Chondrocyte (in vitro differentiated cells): ENCODE measurements around the gene SSU72. TPM values are rescaled to one million over a fixed set of nuclear protein-coding genes. Genes with fewer than 3 reads are reported as not detected.

Experiments used
- DNase-seq: peaks from one replicate; pipeline ENCODE4 v3.0.0; 2021; ENCODE audit warnings: mixed read lengths, low spot score
- H3K27ac Mint-ChIP-seq: one replicate; pipeline ENCODE4 v1.8.0; 2021; ENCODE audit warnings: mild to moderate bottlenecking, moderate library complexity, mixed read lengths; ENCODE audit not compliant: unreplicated experiment
- H3K27me3 Mint-ChIP-seq: 2 replicates; pipeline ENCODE4 v1.8.0; 2021; ENCODE audit warnings: low read depth, mixed read lengths
- H3K36me3 Mint-ChIP-seq: 2 replicates; pipeline ENCODE4 v1.8.0; 2021; ENCODE audit warnings: low read depth, mixed read lengths
- H3K4me1 Mint-ChIP-seq: 2 replicates; pipeline ENCODE4 v1.8.0; 2021; ENCODE audit warnings: low read depth, mild to moderate bottlenecking, mixed read lengths
- H3K4me3 Mint-ChIP-seq: one replicate; pipeline ENCODE4 v1.8.0; 2021; ENCODE audit warnings: mild to moderate bottlenecking, moderate library complexity, mixed read lengths; ENCODE audit not compliant: unreplicated experiment
- H3K9me3 Mint-ChIP-seq: 2 replicates; pipeline ENCODE4 v1.8.0; 2021; ENCODE audit warnings: low read depth, mixed read lengths
- total RNA-seq: library from RNA; stranded (reverse); gene quantifications from 3 replicates; pipeline ENCODE4 v1.2.1, GENCODE V29; 2021
- TF ChIP-seq, protein P1 (sequence below): fragments of 200-600 bp; sonication (generic); IDR thresholded peaks from 2 replicates; pipeline ENCODE4 v1.5.0; 2021; ENCODE audit warnings: antibody characterized with exemption, mild to moderate bottlenecking, moderate library complexity

Gene SSU72
- total RNA-seq, 1 donor from 2014 or later, result 99.7 TPM

DNA sequence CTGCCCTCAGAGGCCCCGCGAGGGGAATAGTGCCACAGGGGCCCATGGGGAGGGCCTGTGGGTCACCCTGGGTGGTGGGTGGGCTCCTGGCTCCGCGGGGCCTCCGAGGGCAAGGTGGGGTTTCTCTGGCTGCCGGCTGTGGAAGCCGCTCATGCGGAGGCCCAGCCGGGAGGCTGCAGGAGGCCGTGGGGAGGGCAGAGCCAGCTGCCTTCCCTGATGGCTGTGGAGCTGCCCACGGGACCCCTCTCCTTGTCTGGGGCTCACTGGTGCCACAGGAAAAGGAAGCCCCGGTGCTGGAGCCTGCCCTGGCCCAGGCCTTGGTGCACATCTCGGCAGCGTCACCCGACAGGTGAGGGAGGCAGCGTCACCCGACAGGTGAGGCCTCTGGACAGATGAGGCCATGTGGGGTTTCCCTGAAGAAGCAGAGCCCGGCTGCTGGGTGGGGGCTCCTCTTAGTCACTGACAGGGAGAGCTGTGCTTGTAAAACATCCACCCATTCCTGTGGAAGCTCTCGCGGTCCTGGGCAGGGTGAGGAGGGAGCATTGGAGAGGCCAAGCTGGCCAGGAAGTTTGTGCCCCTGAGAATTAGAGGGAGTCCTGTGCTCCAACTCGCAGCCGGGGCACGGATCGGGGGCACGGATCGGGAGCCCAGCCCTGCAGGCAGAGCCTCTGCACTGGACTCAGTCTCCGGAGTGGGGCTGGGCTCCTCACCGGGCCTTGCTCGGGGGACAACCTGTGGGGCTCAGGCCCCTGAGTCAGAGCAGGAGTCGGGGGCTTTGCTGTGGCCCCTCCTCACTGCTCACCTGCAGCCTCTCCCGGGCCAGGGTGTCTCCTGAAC, 46.7 kb upstream of the SSU72 start:
- Mint-ChIP-seq H3K4me1 (peaks cover 16% of the 10 kb centered on the region), H3K9me3 (no peaks in the 10 kb centered on the region), H3K27me3 (no peaks in the 10 kb centered on the region), H3K27ac (no peak overlapping the region), H3K4me3 (no peak overlapping the region), H3K36me3 (peaks cover 1% of the 10 kb centered on the region)
- DNase-seq, result no peak
- TF ChIP-seq, protein P1, sequence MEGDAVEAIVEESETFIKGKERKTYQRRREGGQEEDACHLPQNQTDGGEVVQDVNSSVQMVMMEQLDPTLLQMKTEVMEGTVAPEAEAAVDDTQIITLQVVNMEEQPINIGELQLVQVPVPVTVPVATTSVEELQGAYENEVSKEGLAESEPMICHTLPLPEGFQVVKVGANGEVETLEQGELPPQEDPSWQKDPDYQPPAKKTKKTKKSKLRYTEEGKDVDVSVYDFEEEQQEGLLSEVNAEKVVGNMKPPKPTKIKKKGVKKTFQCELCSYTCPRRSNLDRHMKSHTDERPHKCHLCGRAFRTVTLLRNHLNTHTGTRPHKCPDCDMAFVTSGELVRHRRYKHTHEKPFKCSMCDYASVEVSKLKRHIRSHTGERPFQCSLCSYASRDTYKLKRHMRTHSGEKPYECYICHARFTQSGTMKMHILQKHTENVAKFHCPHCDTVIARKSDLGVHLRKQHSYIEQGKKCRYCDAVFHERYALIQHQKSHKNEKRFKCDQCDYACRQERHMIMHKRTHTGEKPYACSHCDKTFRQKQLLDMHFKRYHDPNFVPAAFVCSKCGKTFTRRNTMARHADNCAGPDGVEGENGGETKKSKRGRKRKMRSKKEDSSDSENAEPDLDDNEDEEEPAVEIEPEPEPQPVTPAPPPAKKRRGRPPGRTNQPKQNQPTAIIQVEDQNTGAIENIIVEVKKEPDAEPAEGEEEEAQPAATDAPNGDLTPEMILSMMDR, result no peak

DNA sequence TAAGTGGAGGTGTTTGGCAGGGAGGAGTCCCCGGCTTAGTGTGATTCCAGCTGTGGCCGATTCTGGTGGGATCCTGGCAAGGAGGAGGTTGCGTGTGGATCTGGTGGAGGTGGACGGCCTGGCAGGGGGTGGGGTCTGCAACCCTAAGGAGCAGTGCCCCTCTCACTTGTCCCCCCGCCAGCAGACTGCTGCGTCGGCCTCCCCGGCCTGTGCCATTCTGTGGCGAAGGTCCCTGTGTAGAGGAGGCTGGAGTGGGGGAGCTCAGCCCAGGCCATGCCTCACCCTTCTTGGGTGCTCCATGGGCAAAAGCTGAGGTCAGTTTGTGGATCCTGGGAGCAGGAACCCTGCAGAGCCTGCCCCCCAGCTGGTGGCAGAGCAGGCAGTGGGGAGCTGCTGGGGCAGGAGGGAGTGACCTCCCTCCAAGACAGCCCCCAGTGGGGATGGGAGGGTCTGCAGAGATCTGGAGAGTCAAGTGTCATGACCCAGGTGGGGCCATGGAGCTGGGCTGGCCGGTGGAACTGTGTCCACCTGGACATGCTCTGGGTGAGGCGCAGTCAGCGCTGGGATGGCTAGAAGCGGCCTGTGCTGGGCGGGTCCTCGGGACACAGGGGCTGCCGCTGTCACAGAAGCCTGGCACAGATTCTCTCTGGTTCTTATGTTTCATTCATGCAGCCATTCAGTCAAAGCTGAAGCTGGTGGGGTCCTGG, 45.9 kb upstream of the SSU72 start:
- TF ChIP-seq, protein P1, result no peak
- Mint-ChIP-seq H3K27me3 (no peaks in the 10 kb centered on the region), H3K27ac (no peak overlapping the region), H3K4me1 (peaks cover 16% of the 10 kb centered on the region), H3K9me3 (no peaks in the 10 kb centered on the region), H3K4me3 (no peak overlapping the region), H3K36me3 (peaks cover 1% of the 10 kb centered on the region)
- no peak for DNase-seq

DNA sequence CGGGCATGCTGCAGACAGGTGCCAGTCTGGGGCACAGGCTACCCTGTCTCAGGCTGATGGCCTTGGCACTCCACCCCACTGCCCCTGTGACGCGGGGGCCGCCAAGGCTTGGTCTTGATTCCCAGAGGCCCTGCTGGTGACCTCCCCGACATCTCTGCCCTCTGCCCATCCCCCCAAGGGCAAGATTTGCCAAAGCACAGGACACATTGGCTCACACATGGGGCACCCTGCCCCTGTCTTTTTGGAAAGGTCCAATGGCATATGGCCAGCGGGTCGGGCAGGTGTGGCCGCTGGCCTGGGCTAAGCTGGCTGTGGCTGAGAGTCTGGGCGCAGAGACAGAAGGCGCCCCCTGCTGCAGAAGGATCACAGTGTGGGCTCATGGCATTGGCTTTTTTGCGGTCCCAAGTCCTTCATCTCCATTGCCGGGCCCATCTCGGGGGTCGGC, 45.3 kb upstream of the SSU72 start:
- H3K36me3 Mint-ChIP-seq, result peaks cover 1% of the 10 kb centered on the region
- no peak overlapping the region for H3K27ac Mint-ChIP-seq

DNA sequence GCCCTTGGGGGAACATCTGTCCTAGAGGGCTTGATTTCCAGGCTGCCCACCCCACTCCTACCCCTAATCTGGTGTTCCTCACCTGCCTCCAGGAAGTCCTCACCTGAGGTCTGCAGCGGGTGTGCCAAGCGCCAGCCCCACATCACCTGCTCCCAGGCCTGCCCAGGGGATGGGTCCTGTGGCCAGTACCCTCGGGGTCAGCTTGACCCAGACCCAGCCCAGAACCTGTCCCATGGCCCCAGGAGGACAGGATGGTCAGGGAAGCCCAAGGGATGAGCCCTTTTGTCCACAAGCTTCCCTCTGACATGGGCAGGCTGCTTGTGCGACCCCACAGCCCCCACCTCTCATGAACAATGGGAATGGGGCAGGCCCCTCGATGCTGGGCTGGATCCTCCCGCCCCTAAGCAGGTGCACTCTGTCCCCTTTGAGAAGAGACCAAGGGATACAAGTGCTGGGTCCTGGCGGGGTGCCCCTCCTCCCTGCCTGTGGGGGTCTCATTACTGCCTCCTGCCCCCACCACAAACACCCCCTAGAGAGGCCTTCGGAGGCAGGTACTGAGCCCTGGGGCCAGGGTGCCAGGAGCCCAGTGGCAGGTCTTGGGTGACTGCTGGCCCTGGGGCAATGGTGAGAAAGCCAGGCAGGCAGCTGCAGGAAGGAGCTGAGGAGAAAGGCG, 43.9 kb upstream of the SSU72 start:
- TF ChIP-seq, protein P1, result no peak

More for the DNA sequence above, 45.3 kb upstream of the SSU72 start:
- Mint-ChIP-seq H3K4me3 (no peak overlapping the region), H3K4me1 (peaks cover 18% of the 10 kb centered on the region), H3K9me3 (no peaks in the 10 kb centered on the region), H3K27me3 (no peaks in the 10 kb centered on the region)
- DNase-seq, result no peak
- TF ChIP-seq, protein P1, result peak; percentile 43

DNA sequence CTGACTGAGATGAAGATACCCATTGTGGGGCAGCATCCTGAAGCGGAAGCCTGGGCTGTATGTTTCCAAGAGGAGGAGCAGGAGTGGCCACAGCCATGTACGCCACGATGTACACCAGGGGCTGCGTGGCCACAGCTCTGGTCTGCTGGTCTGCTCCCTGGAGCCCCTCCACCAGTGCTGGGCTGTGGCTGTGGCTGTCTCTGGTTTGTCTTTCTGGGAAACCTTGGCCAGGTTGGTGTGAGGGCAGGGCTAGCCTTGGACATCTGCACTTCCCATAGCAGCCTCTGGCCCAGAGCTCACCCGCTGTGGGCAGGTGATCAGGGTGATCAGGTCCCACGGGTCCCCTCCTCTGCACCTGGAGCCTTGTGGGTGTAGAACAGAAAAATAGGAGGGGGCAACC, 43.3 kb upstream of the SSU72 start:
- TF ChIP-seq, protein P1, result no peak
- no peaks in the 10 kb centered on the region for H3K9me3 Mint-ChIP-seq
- H3K27ac Mint-ChIP-seq, result no peak overlapping the region
- peak overlapping the region; percentile 6 for H3K4me3 Mint-ChIP-seq
- DNase-seq, result no peak
- peaks cover 4% of the 10 kb centered on the region for H3K36me3 Mint-ChIP-seq
- no peaks in the 10 kb centered on the region for H3K27me3 Mint-ChIP-seq
- H3K4me1 Mint-ChIP-seq, result peaks cover 34% of the 10 kb centered on the region

More for the DNA sequence above, 43.9 kb upstream of the SSU72 start:
- no peak overlapping the region for H3K27ac Mint-ChIP-seq
- no peak for DNase-seq
- peaks cover 3% of the 10 kb centered on the region for H3K36me3 Mint-ChIP-seq
- peaks cover 32% of the 10 kb centered on the region for H3K4me1 Mint-ChIP-seq
- H3K4me3 Mint-ChIP-seq, result no peak overlapping the region
- H3K9me3 Mint-ChIP-seq, result no peaks in the 10 kb centered on the region
- H3K27me3 Mint-ChIP-seq, result no peaks in the 10 kb centered on the region
